HepG2 (cell line): ENCODE data around the gene LRRC8E.

Source experiments
- POLR2A ChIP-seq, 2 experiments: IDR thresholded peaks; 2 replicates each; pipeline ENCODE4 v1.6.1; 2011; ENCODE audit warnings: low read depth in 2 of 2, low read length in 2 of 2, mild to moderate bottlenecking in 1 of 2, moderate library complexity in 1 of 2; ENCODE audit not compliant: insufficient read depth in 1 of 2
- SP2 ChIP-seq: sonication (generic); formaldehyde crosslinking; IDR thresholded peaks from 2 replicates; pipeline ENCODE4 v1.5.1; 2020; ENCODE audit warnings: mild to moderate bottlenecking, missing genetic modification reagents
- YY1 ChIP-seq: IDR thresholded peaks from 2 replicates; pipeline ENCODE4 v1.6.1; 2011; ENCODE audit warnings: low read length, low read depth, moderate library complexity, mild to moderate bottlenecking; ENCODE audit not compliant: insufficient read depth, insufficient replicate concordance
- ZNF331 ChIP-seq: sonication (generic); formaldehyde crosslinking; IDR thresholded peaks from 2 replicates; pipeline ENCODE4 v1.4.0; 2020; ENCODE audit warnings: missing genetic modification reagents
- TF ChIP-seq, protein P1 (sequence below): IDR thresholded peaks from 2 replicates; pipeline ENCODE4 v1.6.1; 2016; ENCODE audit warnings: low read depth

DNA sequence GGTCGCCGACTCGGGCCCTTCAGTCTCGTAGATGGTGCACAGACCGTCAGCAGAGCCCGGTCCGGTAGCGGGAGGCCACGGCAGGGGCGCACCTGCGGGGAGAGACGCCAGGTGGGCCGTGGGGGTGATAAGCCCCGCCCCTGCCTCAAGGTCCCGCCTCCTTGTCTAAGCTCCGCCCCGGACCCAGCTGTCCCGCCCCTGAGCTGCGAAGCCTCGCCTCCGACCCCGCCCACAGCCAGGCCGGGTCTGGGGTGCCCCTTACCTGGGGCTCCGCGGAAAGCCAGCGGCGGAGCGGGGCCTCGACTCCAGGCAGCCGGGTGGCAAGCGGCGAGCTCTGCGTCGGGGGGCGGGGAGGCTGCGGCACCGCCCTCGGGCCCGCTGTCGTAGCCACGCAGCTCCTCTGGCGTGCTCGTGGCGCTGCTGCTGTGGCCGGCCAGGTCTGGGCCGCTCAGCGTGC lies 18.8 kb upstream of the LRRC8E start:
- TF ChIP-seq YY1 (no peak), POLR2A (IDR thresholded peaks at IDR 0.05; ENCODE audit: insufficient read depth in 1 of 2, low read depth in 2 of 2, low read length in 2 of 2) (no peak; a peak in 1 of 4 replicates), SP2 (CRISPR knock-in tag) (no peak), ZNF331 (CRISPR knock-in tag) (no peak)
- TF ChIP-seq, protein P1, sequence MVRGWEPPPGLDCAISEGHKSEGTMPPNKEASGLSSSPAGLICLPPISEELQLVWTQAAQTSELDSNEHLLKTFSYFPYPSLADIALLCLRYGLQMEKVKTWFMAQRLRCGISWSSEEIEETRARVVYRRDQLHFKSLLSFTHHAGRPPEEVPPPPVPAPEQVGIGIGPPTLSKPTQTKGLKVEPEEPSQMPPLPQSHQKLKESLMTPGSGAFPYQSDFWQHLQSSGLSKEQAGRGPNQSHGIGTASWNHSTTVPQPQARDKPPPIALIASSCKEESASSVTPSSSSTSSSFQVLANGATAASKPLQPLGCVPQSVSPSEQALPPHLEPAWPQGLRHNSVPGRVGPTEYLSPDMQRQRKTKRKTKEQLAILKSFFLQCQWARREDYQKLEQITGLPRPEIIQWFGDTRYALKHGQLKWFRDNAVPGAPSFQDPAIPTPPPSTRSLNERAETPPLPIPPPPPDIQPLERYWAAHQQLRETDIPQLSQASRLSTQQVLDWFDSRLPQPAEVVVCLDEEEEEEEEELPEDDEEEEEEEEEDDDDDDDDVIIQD (CRISPR knock-in tag), result no peak
